Ovary (tissue), 9 donors: ENCODE measurements around the gene KRT85. TPM values are rescaled to one million over a fixed set of nuclear protein-coding genes. Genes with fewer than 3 reads are reported as not detected.

Experiments
- DNase-seq, 5 donors: peaks; one replicate each; pipeline ENCODE4 v3.0.0-alpha.2; 2019 to 2020
- H3K27ac ChIP-seq, 2 donors: fragments of 200-600 bp; one replicate each; pipeline versions ENCODE4 v1.5.1 to v1.8.0; 2019 to 2022
- H3K27me3 ChIP-seq: fragments of 200-600 bp; one replicate; pipeline ENCODE4 v1.8.0; 2022
- H3K36me3 ChIP-seq: fragments of 200-600 bp; sonication (generic); one replicate; pipeline ENCODE4 v1.5.1; 2019
- H3K4me1 ChIP-seq: one replicate; pipeline ENCODE4 v1.8.1; 2013; ENCODE audit warnings: mild to moderate bottlenecking, moderate library complexity; ENCODE audit not compliant: insufficient read depth
- H3K4me3 ChIP-seq: fragments of 200-600 bp; sonication (generic); one replicate; pipeline ENCODE4 v1.5.1; 2017
- H3K9me3 ChIP-seq, 2 donors: fragments of 200-600 bp in 1 of 2; sonication (generic) in 1 of 2; one replicate each; pipeline versions ENCODE4 v1.5.1 to v1.8.1; 2013 to 2019; ENCODE audit warnings: mild to moderate bottlenecking in 1 of 2, moderate library complexity in 1 of 2
- CTCF ChIP-seq, 3 donors: fragments of 450-650 bp in 2 of 3; fragments of 200-600 bp in 1 of 3; IDR thresholded peaks; one replicate each; pipeline versions ENCODE4 v1.5.1 to v1.8.0; 2016 to 2022; ENCODE audit warnings: antibody characterized with exemption in 3 of 3, mild to moderate bottlenecking in 1 of 3
- EP300 ChIP-seq: sonication (generic); formaldehyde crosslinking; IDR thresholded peaks from one replicate; pipeline ENCODE4 v1.6.1; 2017; ENCODE audit warnings: antibody characterized with exemption
- POLR2A ChIP-seq: fragments of 450-650 bp; IDR thresholded peaks from one replicate; pipeline ENCODE4 v1.6.1; 2017; ENCODE audit warnings: antibody characterized with exemption, mild to moderate bottlenecking, moderate library complexity
- WGBS, 3 donors: extraction: QIAGEN DNeasy Blood & Tissue Kit in 1 of 3; methylation state at CpG; one replicate each; pipeline versions ENCODE4 v1.1.5 to v1.1.7; 2013 to 2017; 5-methylcytosine and 5-hydroxymethylcytosine counted together
- intact Hi-C, 4 donors: fragments of 100-400 bp; cut with DNase I; formaldehyde crosslinking; loops; one replicate each; pipeline versions ENCODE4 v1.11.0 to v1.15.1; 2022 to 2023
- polyA plus RNA-seq, 2 donors: library from polyadenylated mRNA; stranded (reverse); fragments of 200-250 nt in 1 of 2; fragments of 350-450 nt in 1 of 2; fragmentation: Illumina TruSeq in 1 of 2; extraction: RNeasy Lipid Tissue Mini Kit (QIAGEN cat#74804) in 1 of 2; gene quantifications; one replicate each; pipeline ENCODE4 v1.2.3, GENCODE V29; 2013 to 2014
- total RNA-seq, 7 donors: library from RNA; depleted of rRNA in 2 of 7; stranded (reverse); fragments of >200 nt in 2 of 7; fragmentation: NEBNext Ultra II Directional in 3 of 7; extraction: Animal tissue kit (Norgen Biotek cat#: 25700) in 3 of 7; gene quantifications; one replicate each; pipeline versions ENCODE4 v1.1.0 to v1.2.4, GENCODE V29; 2016 to 2023
- donor health status: DM: no; HTN: no; CAD: no; lungs with moderate emphysema.
- donor health status: DM: no; HTN: no; CAD: no.
- donor health status: Bipolar disorder and iron deficiency.
- donor health status: DM: yes; HTN: yes; CAD: no.
- donor health status: DM: no; HTN: no; CAD: no.
- donor health status: DM: yes; HTN: yes; CAD: no.

Gene KRT85
- total and polyA plus RNA-seq, 9 donors, result not detected

- TF ChIP-seq EP300 (no peak), CTCF (IDR thresholded peaks at IDR 0.05) (no peak), POLR2A (no peak)
- Histone ChIP-seq H3K27ac (no peak overlapping the region), H3K36me3 (no peaks in the 10 kb centered on the region), H3K9me3 (no peaks in the 10 kb centered on the region), H3K4me1 (no peaks in the 10 kb centered on the region), H3K27me3 (no peaks in the 10 kb centered on the region), H3K4me3 (no peak overlapping the region)
- intact Hi-C loops, result loop anchor here in 1 of 4 donors (10.0 kb wide), 1 partner anchor 485 kb away; no protein-coding TSS in a partner anchor
- 49 to 63% (median 59%) methylated on average over 13 to 15 of the region's 15 CpGs for WGBS, 3 donors
- DNase-seq, result no peak
Measured at GRCh38 chr12:52380271-52380694, 13.0 kb upstream of the KRT85 start.

GRCh38 chr12:52379536-52379935 lies 12.3 kb upstream of the KRT85 start:
- H3K4me3 ChIP-seq, result no peak overlapping the region
- H3K9me3 ChIP-seq, result no peaks in the 10 kb centered on the region
- DNase-seq, result no peak
- no peaks in the 10 kb centered on the region for H3K36me3 ChIP-seq
- H3K4me1 ChIP-seq, result no peaks in the 10 kb centered on the region
- TF ChIP-seq POLR2A (no peak), CTCF (IDR thresholded peaks at IDR 0.05) (no peak), EP300 (no peak)
- 54 to 85% (median 74%) methylated on average over 6 of the region's 6 CpGs for WGBS, 3 donors
- intact Hi-C loops, result loop anchor here in 1 of 4 donors (5.0 kb wide), 1 partner anchor 498 kb away; no protein-coding TSS in a partner anchor
- no peak overlapping the region for H3K27ac ChIP-seq
- no peaks in the 10 kb centered on the region for H3K27me3 ChIP-seq

GRCh38 chr12:52378091-52378490 lies 10.8 kb upstream of the KRT85 start:
- H3K9me3 ChIP-seq, result no peaks in the 10 kb centered on the region
- 75 to 77% (median 75%) methylated on average over 12 to 19 of the region's 19 CpGs for WGBS, 3 donors
- TF ChIP-seq CTCF (IDR thresholded peaks at IDR 0.05) (no peak), EP300 (no peak)
- no peaks in the 10 kb centered on the region for H3K36me3 ChIP-seq
- no peaks in the 10 kb centered on the region for H3K4me1 ChIP-seq
- intact Hi-C loops, result loop anchor here in 1 of 4 donors (5.0 kb wide), 1 partner anchor 499 kb away; no protein-coding TSS in a partner anchor
- H3K4me3 ChIP-seq, result no peak overlapping the region
- H3K27ac ChIP-seq, result no peak overlapping the region
- DNase-seq, result no peak
- no peaks in the 10 kb centered on the region for H3K27me3 ChIP-seq

- intact Hi-C loops, result loop anchor here in 2 of 4 donors (1.0 to 5.0 kb wide), 2 partner anchors 20 to 500 kb away; no protein-coding TSS in a partner anchor
Measured at GRCh38 chr12:52377266-52377665, 10.0 kb upstream of the KRT85 start.

More at GRCh38 chr12:52377266-52377665, 10.0 kb upstream of the KRT85 start:
- H3K4me3 ChIP-seq, result no peak overlapping the region
- no peaks in the 10 kb centered on the region for H3K36me3 ChIP-seq
- no peaks in the 10 kb centered on the region for H3K9me3 ChIP-seq
- TF ChIP-seq CTCF (IDR thresholded peaks at IDR 0.05) (no peak), EP300 (no peak), POLR2A (no peak)
- WGBS, 3 donors, result 85 to 89% (median 86%) methylated on average over 8 of the region's 8 CpGs
- H3K4me1 ChIP-seq, result no peaks in the 10 kb centered on the region
- H3K27me3 ChIP-seq, result no peaks in the 10 kb centered on the region
- H3K27ac ChIP-seq, result no peak overlapping the region
- no peak for DNase-seq
